Neutrophil (primary cell): Measurements from ENCODE around the gene EIF4G2.
A peak's percentile ranks its signal among the peaks of the same experiment; 100 is the strongest.

ENCODE experiments used
- H3K27ac ChIP-seq: fragments of 200-600 bp; sonication (generic); 2 replicates; pipeline ENCODE4 v1.5.1; 2016; ENCODE audit warnings: mild to moderate bottlenecking, moderate library complexity
- H3K27me3 ChIP-seq: fragments of 200-600 bp; sonication (generic); 2 replicates; pipeline ENCODE4 v1.6.0; 2016; ENCODE audit warnings: mild to moderate bottlenecking
- H3K36me3 ChIP-seq: fragments of 200-600 bp; sonication (generic); 2 replicates; pipeline ENCODE4 v1.5.1; 2017
- H3K4me1 ChIP-seq, 2 experiments: fragments of 200-600 bp in 1 of 2; sonication (generic) in 1 of 2; 1 replicate in 1 of 2; 2 replicates in 1 of 2; pipeline versions ENCODE4 v1.5.1 to v1.6.1; 2013 to 2016; ENCODE audit warnings: low read depth in 1 of 2, low read length in 1 of 2, mild to moderate bottlenecking in 1 of 2, moderate library complexity in 1 of 2; ENCODE audit not compliant: control insufficient read depth in 1 of 2, insufficient read depth in 1 of 2
- H3K4me3 ChIP-seq, 2 experiments: fragments of 200-600 bp in 1 of 2; sonication (generic) in 1 of 2; 1 replicate in 1 of 2; 2 replicates in 1 of 2; pipeline ENCODE4 v1.5.1; 2013 to 2016; ENCODE audit warnings: low read depth in 1 of 2, low read length in 1 of 2, mild to moderate bottlenecking in 1 of 2, moderate library complexity in 1 of 2
- H3K9me3 ChIP-seq: fragments of 200-600 bp; sonication (generic); 2 replicates; pipeline ENCODE4 v1.5.1; 2016
- CTCF ChIP-seq: fragments of 200-600 bp; sonication (generic); IDR thresholded peaks from 2 replicates; pipeline ENCODE4 v1.5.1; 2016; ENCODE audit warnings: antibody characterized with exemption

EIF4G2 gene

GRCh38 chr11:10808553-10809372 lies at the start of gene EIF4G2:
Gene EIF4G2, minus strand, starts transcription at chr11:10808926.
- H3K27me3 ChIP-seq: no peaks in the 10 kb centered on the region
- H3K36me3 ChIP-seq: peaks cover 33% of the 10 kb centered on the region
- H3K4me3 ChIP-seq: peak within 1 kb of the TSS; percentile 93 to 96
- peak within 1 kb of the TSS; percentile 95 for H3K27ac ChIP-seq
- TF ChIP-seq CTCF: no peak
- peaks cover 40 to 41% of the 10 kb centered on the region in 2 experiments for H3K4me1 ChIP-seq
- no peaks in the 10 kb centered on the region for H3K9me3 ChIP-seq

DNA sequence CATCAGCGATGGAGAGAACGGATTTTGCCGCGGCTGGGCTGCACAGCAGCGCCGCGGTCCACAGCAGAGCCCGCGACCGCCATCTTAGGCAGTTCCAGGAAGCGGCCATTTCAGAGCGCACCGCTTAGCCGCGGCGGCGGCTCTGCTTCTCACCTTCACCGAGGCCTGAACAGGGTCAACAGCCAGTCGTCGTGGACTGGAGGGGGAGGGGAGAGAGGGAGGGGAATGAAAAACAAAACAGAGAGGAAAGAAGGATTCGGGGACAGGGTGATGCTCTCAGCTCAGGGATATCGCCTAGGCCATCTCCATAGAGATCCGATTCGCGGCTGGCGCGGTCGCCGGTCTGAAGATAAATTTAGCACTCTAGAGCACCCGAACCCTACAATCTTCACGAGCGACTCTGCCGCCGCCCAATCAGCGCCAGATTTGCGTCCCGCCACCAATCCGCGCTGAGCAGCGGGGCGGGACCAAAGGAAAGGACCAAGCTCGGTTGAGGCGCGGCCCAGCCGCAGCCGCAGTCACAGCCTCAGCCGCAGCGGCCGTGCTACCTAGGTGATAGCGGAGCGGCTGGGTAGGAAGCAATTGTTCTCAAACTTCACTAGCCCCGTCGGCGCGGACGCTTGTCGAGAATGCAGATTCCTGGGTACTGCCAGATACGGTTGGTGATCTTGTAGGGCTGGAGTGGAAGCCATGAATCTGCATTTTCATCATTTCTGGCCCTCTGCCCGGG lies 49.1 kb upstream of the EIF4G2 start, which contains the start of gene ZBED5:
ZBED5 (minus strand) TSS at position 345 of the 730 bp plus-strand sequence. CDS start 3,108 bp downstream, outside the sequence.
- H3K27me3 ChIP-seq: no peaks in the 10 kb centered on the region
- TF ChIP-seq CTCF: peak; percentile 45
- H3K27ac ChIP-seq: peak within 1 kb of the TSS; percentile 87
- H3K4me1 ChIP-seq: peaks cover 35% of the 10 kb centered on the region in 2 experiments
- H3K4me3 ChIP-seq: peak within 1 kb of the TSS; percentile 83 to 87
- H3K36me3 ChIP-seq: peaks cover 31% of the 10 kb centered on the region
- H3K9me3 ChIP-seq: no peaks in the 10 kb centered on the region

DNA sequence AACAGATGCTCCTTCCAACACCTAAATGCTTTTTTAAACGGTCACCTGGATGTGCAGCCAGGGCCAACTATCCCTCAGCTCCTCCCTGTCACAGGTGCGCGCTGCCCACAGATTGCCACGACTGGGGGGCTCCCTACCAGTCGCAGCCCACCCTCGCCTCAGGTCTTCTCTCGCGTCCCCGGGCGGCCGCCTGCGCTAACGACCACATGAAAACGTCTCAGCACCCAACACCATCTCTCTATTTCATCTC lies 48.7 kb upstream of the EIF4G2 start:
- Histone ChIP-seq H3K27ac (peak overlapping the region; percentile 87), H3K27me3 (no peaks in the 10 kb centered on the region), H3K9me3 (no peaks in the 10 kb centered on the region), H3K4me1 (peaks cover 30% of the 10 kb centered on the region in 2 experiments), H3K4me3 (peak overlapping the region; percentile 83 to 87), H3K36me3 (peaks cover 35% of the 10 kb centered on the region)
- no peak for TF ChIP-seq CTCF

DNA sequence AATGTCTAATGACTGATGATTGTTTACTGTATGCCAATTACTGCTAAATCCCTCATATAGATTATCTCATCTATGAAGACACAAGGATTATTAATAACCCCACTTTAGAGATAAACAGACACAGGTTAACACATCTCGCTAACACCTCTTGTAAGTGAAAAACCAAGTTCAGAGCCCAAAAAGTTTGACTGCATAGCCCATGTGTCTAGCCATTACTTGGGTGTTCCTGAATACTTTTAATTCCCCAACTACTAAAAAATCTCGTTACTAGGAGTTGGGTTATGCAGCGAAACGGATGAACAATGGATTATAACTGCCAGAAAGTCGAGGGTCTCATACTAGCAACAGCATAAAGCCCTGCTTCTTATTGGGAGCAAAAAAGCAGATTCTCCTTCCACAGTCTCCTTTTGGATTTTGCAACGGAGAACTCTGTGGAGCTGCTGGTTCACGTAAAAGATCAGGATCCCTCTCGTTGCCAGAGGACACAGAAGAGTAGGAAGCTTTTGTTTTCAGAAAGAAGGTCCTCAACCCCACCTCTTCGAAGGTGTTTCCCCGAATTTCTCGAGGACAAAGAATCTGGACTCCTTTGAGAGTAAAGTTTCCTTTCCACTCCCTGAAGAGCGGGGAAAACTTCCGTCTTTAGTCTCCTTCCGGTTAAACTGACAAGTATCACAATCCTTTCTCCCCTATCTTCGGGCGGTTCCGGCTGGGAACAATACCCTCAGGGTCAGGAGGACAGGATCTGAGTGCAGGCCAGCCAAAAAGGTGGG lies 48.1 kb upstream of the EIF4G2 start:
- Histone ChIP-seq H3K4me1 (peaks cover 28 to 29% of the 10 kb centered on the region in 2 experiments), H3K27ac (peak overlapping the region; percentile 87), H3K36me3 (peaks cover 35% of the 10 kb centered on the region), H3K4me3 (peak overlapping the region; percentile 83 to 87), H3K9me3 (no peaks in the 10 kb centered on the region), H3K27me3 (no peaks in the 10 kb centered on the region)
- TF ChIP-seq CTCF: no peak

GRCh38 chr11:10855295-10855694 lies 46.6 kb upstream of the EIF4G2 start:
- no peak overlapping the region for H3K4me3 ChIP-seq
- TF ChIP-seq CTCF: no peak
- peaks cover 35% of the 10 kb centered on the region for H3K36me3 ChIP-seq
- H3K9me3 ChIP-seq: no peaks in the 10 kb centered on the region
- H3K27ac ChIP-seq: no peak overlapping the region
- H3K27me3 ChIP-seq: no peaks in the 10 kb centered on the region
- H3K4me1 ChIP-seq: peaks cover 28 to 29% of the 10 kb centered on the region in 2 experiments
